GM19193 (cell line): Measurements from ENCODE around the gene DRGX.

Source experiments
- POLR2A ChIP-seq: IDR thresholded peaks from 4 replicates; pipeline ENCODE4 v1.6.1; 2011; ENCODE audit not compliant: insufficient read depth, insufficient read length; ENCODE audit errors: extremely low read depth

The DRGX gene

DNA sequence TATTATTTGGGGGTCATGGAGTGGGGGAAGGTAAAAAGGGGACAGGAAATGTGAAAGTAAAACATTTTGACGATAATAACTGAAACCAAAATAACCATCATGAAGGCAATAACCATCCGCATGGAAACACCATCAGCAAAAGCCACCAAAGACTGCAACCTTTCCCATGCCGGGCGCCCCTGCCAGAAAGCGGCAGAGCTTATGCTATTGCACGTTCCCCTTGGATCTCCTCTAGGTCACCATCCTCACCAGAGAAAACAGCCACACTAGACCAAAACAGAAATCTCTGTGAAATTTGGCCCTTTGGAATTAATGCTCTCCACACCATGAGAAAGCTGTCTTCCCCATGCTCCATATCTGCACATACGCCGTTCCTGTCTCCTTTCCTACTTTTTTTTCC, 31.1 kb downstream of the DRGX start:
- TF ChIP-seq POLR2A, result no peak

DNA sequence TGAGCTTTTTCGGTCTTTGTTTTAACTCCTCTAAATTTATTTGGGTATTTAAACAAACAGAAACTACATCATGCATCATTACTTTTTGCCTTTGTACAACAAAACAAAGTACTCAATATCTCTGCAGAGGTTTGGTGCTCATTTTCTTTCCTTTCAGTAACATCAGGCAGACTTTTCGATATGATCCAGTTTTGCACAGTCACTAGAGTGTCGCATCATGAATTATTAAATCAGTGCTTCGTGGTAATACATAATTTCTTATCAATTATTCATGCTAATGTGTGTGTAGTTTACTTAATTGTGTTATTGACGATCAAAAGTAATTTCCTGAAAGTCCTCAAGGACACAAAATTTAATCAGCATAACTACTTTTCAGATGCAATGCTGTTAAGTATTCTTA, 31.8 kb downstream of the DRGX start:
- no peak for TF ChIP-seq POLR2A

DNA sequence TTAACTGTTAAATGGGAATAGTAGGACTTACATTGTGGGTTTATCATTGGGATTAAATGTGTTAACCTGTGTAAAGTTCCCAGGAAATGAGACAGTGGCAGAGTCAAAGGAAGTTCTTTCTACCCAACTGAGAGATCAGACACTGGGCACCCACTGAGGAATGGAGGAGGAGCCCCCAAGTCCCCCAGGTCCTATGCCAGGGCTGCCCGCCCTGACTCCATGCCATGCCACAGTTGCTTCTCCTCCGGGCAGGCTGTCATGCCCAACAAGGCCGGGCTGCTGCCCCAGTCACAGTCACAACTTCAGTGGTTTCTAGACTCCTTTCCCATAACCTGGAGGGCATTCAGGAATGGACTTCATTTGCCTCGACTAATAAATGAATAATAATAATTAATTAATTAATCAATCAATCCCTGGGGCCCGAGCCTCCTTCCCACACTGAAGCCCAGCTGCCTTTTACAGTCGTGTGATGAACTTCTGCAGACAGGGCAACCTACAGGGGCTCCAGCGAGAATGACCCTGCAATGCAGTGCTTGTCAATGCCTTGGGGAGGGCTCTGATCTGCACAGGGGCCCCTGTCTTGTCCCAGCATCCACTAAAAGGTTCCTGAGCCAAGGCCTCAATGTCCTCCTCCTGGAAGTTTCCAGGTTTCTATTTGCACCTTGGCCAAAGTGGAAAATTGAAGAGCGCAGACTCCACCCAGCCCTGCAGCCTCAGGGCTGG, 32.4 kb downstream of the DRGX start:
- no peak for TF ChIP-seq POLR2A

DNA sequence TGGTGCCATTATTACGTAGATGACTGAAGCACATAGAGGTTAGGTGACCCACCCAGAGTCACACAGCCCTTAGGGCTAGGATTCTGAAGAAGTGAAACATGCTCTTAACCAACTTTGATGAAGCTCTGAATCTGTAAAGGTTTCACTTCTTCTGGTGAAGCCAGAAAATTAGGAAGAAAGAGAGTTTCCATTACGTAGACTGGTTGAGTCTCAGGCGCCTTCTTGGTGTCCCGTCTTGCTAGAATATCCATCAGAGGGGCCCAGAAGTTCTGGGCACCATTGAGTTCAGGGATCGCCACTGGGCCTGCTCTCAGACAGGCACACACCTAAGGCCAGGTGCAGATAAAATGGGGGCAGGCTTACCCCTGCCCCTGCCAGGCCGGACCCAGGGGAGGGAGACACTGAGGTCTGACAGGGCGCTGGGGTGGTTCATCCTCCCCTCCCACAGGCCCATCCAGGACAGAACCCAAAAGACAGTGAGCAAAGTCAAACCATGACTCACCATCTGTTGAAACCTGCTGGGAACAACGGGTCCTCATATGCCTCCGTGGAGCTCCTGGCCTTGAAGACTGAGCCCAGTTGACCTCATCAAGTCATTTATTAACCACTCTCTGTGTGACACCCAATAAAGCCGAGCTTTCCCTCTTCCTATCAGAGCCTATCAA, 33.2 kb downstream of the DRGX start:
- TF ChIP-seq POLR2A, result no peak

DNA sequence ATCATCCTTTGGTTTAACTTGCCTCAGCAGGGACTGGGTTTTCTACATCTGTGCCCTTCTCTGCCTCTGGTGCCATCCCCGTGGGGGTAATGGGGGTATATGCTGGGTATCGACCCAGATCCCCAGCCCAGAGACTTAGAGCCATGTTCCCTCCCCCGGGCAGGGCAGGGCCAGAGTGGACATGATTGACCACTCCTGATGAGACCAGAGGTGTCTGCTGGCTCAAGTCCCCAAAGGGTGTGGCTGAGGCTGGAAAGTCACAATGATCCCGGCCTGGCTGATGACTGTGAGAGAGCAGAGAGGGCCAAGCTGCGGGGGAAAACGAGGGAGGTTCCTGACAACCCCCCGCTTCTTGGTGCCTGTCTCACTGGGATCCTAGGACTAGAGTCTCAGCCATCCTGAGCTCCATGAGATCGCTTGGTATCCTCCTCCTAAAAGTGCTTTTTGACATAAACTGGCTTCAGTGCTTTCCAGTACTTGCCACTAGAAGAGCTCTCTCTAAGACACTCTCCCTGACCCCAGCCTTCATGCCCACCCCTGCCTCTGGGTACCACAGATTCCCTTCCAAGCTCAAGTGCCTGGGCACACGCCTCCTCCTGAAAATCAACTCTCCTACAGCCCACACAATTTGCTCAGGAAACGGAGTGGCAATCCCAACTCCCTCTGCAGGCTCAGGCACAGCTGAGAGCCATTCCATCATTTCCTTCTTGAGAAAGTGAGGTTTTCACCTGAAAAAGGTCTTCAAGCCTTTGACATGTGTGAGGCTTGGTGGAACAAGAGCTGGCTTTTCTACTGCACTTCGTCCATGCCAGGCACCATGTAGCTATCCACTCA, 33.9 kb downstream of the DRGX start:
- TF ChIP-seq POLR2A, result no peak

DNA sequence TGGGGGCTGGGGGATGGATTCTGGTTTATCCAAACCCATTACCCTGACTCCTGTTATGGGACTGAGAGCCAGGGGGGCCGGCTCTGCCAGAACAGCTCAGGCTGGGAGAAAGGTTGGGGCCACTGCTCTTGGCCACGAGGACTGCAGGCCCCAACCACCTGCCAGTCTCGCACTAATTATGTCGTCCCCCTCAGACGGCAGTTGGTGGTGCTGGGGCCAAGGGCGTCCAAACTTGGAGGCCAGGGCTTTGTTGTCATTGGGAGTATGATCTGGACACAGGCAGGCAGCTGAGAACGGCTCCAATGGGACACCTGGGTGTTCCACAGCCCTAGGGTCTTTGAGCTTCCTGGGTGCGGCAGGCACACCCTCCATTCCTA, 34.7 kb downstream of the DRGX start:
- TF ChIP-seq POLR2A, result no peak

DNA sequence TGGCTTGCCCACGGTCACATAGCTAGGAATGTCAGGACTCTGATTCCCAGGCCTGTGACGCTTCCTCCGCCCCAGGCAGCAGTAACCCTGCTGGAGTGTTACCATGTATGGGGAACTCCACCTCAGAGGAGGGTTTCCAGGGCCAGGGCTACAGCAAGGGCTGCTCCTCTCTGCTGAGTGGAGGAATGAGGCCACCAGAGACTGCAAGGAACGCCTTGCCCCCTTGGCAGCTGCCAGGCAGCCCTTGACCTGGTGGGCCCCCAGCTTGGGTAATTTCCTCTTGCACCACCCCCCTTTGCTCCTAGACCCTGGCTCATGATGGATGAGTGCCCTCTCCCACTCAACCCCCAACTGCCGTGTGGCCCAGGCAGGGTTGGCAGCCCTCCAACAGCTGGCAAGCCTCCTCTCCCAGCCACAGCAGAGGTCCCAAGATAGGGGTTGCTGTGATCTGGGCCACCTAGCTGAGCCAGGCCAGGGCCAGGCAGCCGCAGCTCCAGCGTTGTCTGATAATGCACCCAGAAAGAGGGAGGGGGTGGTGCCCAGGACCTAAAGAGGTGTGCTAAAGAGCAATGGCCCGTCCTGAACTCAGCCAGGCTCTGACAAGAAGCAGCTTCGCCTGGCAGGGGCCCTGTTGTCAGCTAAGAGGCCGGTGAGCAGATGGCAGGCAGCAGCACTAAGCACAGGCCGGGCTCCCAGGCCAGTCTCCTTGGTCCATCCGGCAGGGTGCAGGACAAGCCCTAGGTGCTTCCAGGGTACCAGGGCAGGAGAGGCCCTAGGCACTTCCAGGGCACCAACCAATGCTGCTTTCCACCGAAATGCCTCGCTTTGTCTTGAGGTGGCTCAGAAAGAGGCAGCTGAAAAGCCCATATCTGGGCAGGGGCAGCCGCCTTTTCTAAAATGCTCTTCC, 35.4 kb downstream of the DRGX start:
- no peak for TF ChIP-seq POLR2A

DNA sequence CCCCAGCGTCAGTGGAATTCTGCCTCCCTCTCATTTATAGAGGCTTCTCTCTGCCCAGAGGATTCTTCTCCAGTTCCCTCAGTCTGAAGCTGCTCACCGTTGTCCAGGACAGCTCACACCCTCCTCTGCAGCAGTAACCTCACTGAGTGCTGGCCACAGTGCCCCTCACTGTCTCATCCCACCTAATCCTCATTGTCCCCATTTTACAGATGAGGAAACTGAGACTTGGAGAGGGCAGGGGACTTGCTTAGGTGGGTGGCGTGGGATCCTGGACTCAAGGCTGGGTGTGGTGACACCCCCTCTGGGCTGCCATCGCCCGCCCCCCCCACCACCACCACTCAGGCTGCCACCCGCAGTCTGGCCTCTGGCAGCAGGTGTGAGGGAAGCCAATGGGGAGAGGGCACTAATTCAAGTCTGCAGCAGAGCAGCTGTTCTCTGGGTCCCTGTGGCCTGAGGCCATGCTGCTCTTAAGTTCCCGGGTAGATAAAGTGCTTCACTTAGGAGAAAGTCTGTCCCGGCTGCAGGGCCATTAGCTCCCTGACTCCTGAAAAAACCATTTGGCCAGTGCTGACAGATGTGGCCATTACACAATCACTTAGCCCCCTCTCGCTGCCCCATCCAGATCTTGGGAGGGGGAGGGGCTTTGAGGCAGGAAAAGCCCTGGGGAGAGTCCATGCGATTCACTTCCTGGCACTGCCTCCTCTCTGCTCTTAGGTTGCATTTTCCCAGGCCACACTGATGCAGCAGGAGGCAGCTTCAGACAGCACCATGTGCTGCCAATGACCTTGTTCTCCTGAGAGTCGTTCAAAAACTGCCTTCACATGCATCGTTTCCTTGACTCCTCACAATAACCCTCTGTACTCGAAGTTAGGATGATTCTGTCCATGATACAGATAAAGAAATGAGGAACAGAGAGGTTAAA, 36.3 kb downstream of the DRGX start:
- TF ChIP-seq POLR2A, result no peak

DNA sequence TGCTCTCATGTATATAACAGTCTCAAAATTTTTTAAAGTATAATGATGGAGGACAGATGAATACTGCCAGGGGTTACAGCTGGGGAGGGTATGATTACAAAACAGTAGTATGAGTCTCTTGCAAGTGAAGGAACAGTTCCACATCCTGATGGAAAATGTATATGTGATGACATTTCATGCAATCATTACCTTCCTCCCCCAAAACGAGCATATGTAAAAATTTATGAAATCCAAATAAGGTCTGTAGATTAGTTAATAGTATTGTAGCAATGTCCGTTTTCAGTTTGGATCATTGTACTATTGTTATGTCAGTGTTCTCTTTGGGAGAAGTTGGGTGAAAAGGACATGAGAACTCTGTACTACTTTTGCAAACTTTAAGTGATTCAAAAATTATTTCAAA, 38.0 kb downstream of the DRGX start:
- TF ChIP-seq POLR2A, result no peak

DNA sequence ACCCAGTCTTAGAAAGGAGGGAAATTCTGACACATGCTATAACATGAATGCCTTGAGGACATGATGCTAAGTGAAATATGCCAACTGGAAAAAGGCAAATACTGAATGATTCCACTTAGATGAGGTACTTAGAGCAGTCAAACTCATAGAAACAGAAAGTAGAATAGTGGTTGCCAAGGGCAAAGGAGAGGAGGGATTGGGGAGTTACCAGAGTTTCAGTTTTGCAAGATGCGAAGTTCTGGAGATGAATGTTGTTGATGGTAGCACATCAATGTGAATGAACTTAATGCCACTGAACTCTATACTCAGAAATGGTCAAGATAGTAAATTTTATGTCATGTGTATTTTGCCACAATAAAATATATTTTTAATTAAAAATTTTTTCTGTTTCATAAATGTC, 38.9 kb downstream of the DRGX start:
- no peak for TF ChIP-seq POLR2A

DNA sequence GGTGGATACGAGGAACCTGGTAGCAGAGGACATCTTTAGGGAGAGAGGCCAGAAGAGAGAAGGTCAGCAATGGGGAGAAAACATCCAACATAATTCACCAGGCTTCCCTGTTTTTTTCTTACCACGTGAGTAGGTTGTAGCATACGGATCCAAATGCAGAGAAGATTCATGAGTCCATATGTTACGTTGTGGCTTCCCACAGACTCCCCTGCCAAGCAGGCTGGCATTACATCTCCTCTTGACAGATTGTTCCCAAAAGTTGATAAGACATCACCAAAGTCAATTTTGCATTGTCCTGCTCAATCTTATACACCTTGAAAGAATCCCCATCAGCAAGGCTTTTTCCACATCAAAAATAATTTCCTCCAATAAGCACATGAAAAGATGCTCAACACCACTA, 39.7 kb downstream of the DRGX start:
- no peak for TF ChIP-seq POLR2A

DNA sequence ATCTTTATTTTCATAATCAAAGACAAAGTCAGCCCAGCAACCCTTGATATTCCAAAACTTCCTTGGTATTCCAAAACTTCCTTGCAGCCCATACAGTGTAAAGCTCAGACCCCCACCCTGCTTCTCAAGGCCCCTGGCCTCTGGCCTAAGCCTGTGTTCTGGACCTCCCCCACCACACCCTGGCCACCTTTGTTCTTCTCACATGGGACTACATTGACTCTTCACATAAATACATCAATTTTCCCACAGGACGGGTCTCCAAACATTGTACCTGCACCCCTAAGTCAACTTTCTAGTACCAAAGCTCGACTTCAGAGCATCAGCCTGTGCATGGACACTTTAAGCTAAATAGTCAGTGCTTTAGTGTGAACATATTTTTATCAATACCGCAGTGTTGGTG, 40.7 kb downstream of the DRGX start:
- TF ChIP-seq POLR2A, result no peak

DNA sequence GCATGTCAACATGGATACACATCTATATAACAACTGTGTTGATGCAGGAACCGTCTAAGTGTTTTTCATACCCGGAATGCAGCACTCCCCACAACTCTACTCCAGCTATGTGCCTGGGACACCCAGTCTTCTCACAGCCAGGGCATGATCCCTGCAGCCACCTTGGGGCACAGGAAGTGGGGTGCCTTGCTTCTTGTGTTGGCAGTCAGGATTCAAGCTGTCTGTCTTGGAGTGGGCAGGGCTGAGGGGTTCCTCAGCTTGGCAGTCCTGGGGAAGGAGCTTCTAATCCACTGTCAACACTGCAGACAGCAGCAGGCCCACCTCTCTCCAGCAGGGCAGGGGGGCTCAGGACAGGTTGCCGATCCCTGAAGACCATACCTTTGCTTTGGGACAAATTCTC, 41.3 kb downstream of the DRGX start:
- no peak for TF ChIP-seq POLR2A

DNA sequence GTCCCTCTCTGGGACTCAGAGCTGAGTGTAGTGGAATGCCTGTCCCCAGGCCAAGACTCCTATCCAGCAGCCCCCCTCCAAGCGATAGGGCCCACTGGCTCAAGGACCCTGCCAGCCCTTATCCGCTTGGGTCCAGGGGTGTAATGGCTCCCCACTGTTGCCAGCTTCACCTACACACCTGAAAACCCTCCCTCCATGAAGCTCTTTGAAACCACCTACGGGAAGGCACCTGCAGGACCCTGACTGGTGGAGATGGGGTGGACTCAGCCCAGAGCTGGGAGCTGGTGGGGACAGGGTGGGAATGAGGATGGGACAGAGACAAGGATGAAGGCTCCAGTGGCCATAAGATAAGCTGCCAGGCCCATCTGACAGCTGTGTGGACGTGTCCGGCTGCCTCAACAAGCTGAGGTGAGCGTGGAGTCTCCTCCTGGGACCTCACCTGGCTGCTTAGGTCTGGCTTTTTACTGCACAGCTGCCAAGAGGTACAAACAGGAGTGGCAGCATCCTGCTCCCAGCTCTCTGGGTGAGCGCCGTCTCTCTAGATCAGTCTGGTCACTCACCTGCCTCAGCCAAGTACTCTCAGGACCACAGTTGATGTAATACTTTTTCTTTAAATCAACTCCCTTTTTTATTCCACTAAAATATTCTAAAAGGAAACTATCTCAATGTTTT, 41.9 kb downstream of the DRGX start:
- no peak for TF ChIP-seq POLR2A
